Endothelial cell of umbilical vein (primary cell): Measurements from ENCODE around the gene TRAPPC12. TPM values are rescaled to one million over a fixed set of nuclear protein-coding genes. Genes with fewer than 3 reads are reported as not detected.

Experiments used
- BruUV-seq: library from RNA; stranded (reverse); fragments of 400-500 nt; replicated peaks from 2 replicates; lab custom pipeline; 2021; lab: Mats Ljungman, UMichigan
- CTCF ChIA-PET: fragments of 300-600, 350-600 bp; sonication (Branson Sonifier 250); formaldehyde crosslinking; loops from one replicate; lab custom pipeline; 2021; ENCODE audit warnings: antibody characterized with exemption, inconsistent platforms; lab: Charles Lee
- POLR2A ChIA-PET: fragments of 300-600, 350-600 bp; sonication (Branson Sonifier 250); formaldehyde crosslinking; loops from one replicate; lab custom pipeline; 2021; ENCODE audit warnings: antibody characterized with exemption, inconsistent platforms; lab: Charles Lee
- DNase-seq: peaks from one replicate; pipeline ENCODE4 v3.0.0-alpha.2; 2011; ENCODE audit warnings: low read depth, low spot score
- FAIRE-seq: peaks from 2 replicates; lab custom pipeline; 2011; peaks lifted over from hg19 to GRCh38; lab: Jason Lieb, UNC
- H2AFZ ChIP-seq: 2 replicates; pipeline ENCODE4 v1.6.0; 2012; ENCODE audit warnings: low read depth, low read length, control low read depth, inconsistent platforms
- H3K27ac ChIP-seq: 2 replicates; pipeline ENCODE4 v1.5.1; 2011; ENCODE audit warnings: low read depth, mild to moderate bottlenecking, control low read depth, low read length, moderate library complexity; ENCODE audit not compliant: insufficient read depth
- H3K27me3 ChIP-seq, 2 experiments: 2 replicates each; pipeline versions ENCODE4 v1.6.0 to v1.6.1; 2011; ENCODE audit warnings: low read length in 2 of 2, mixed read lengths in 1 of 2; ENCODE audit not compliant: control insufficient read depth in 2 of 2, insufficient read depth in 2 of 2
- H3K36me3 ChIP-seq, 2 experiments: 2 replicates in 1 of 2; 3 replicates in 1 of 2; pipeline ENCODE4 v1.5.1; 2011; ENCODE audit warnings: low read length in 2 of 2, mild to moderate bottlenecking in 1 of 2, moderate library complexity in 1 of 2; ENCODE audit not compliant: control insufficient read depth in 2 of 2, insufficient read depth in 2 of 2; ENCODE audit errors: extremely low read depth in 1 of 2
- H3K4me1 ChIP-seq: 3 replicates; pipeline ENCODE4 v1.5.1; 2011; ENCODE audit warnings: mild to moderate bottlenecking, low read length; ENCODE audit not compliant: control insufficient read depth, insufficient read depth; ENCODE audit errors: extremely low read depth
- H3K4me2 ChIP-seq: 2 replicates; pipeline ENCODE4 v1.6.1; 2011; ENCODE audit warnings: low read length, control low read depth, mixed read lengths; ENCODE audit not compliant: insufficient read depth
- H3K4me3 ChIP-seq, 3 experiments: fragments of 200-600 bp in 1 of 3; sonication (generic), shearing (Covaris generic) in 1 of 3; replicated peaks in 1 of 3; 2 replicates each; pipeline ENCODE4 v1.5.1; 2011 to 2016; ENCODE audit warnings: control low read depth in 3 of 3, low read length in 3 of 3, mild to moderate bottlenecking in 2 of 3, inconsistent platforms in 1 of 3, low read depth in 1 of 3, moderate library complexity in 1 of 3; ENCODE audit not compliant: insufficient read depth in 1 of 3
- H3K79me2 ChIP-seq: 2 replicates; pipeline ENCODE4 v1.6.0; 2012; ENCODE audit warnings: low read length, inconsistent platforms; ENCODE audit not compliant: control insufficient read depth, insufficient read depth
- H3K9ac ChIP-seq: replicated peaks from 2 replicates; pipeline ENCODE3; 2011; ENCODE audit warnings: low read length, control low read depth; ENCODE audit not compliant: insufficient read depth; ENCODE audit errors: extremely low read depth
- H3K9me1 ChIP-seq: replicated peaks from 3 replicates; pipeline ENCODE4 v1.6.0; 2011; ENCODE audit warnings: mild to moderate bottlenecking, low read length; ENCODE audit not compliant: control insufficient read depth, insufficient read depth; ENCODE audit errors: extremely low read depth
- H3K9me3 ChIP-seq: replicated peaks from 2 replicates; pipeline ENCODE4 v1.5.1; 2012; ENCODE audit warnings: low read length, inconsistent platforms; ENCODE audit not compliant: control insufficient read depth, insufficient read depth
- H4K20me1 ChIP-seq: replicated peaks from 2 replicates; pipeline ENCODE3; 2011; ENCODE audit warnings: mild to moderate bottlenecking, low read length; ENCODE audit not compliant: control insufficient read depth, insufficient read depth; ENCODE audit errors: extremely low read depth
- CTCF ChIP-seq, 2 donors: IDR thresholded peaks; 1 replicate in 1 of 2; 2 replicates in 1 of 2; pipeline ENCODE4 v1.5.1; 2011; ENCODE audit warnings: low read length in 2 of 2, mild to moderate bottlenecking in 2 of 2, moderate library complexity in 2 of 2, control low read depth in 1 of 2, inconsistent platforms in 1 of 2, low read depth in 1 of 2; ENCODE audit not compliant: insufficient read depth in 1 of 2; ENCODE audit errors: extremely low read depth in 1 of 2
- EZH2 ChIP-seq: IDR thresholded peaks from 2 replicates; pipeline ENCODE4 v1.6.1; 2012; ENCODE audit warnings: borderline replicate concordance, low read depth, mild to moderate bottlenecking, moderate library complexity, low read length, inconsistent platforms; ENCODE audit not compliant: severe bottlenecking
- FOS ChIP-seq: IDR thresholded peaks from 2 replicates; pipeline ENCODE4 v1.6.1; 2011; ENCODE audit warnings: mild to moderate bottlenecking, low read length, moderate library complexity, borderline replicate concordance; ENCODE audit not compliant: insufficient read depth
- GATA2 ChIP-seq: IDR thresholded peaks from 2 replicates; pipeline ENCODE4 v1.7.0; 2011; ENCODE audit warnings: low read depth, mild to moderate bottlenecking, moderate library complexity, mixed read lengths, low read length; ENCODE audit not compliant: insufficient read length, insufficient read depth
- JUN ChIP-seq: IDR thresholded peaks from 2 replicates; pipeline ENCODE4 v1.6.1; 2011; ENCODE audit warnings: borderline replicate concordance, low read depth; ENCODE audit not compliant: insufficient read length, insufficient read depth
- MYC ChIP-seq: IDR thresholded peaks from one replicate; pipeline ENCODE4 v1.6.1; 2011; ENCODE audit warnings: mild to moderate bottlenecking, low read depth, low read length
- POLR2A ChIP-seq: IDR thresholded peaks from 2 replicates; pipeline ENCODE4 v1.6.1; 2012; ENCODE audit warnings: low read depth, mild to moderate bottlenecking, control low read depth, low read length
- POLR2AphosphoS5 ChIP-seq: IDR thresholded peaks from 2 replicates; pipeline ENCODE4 v1.6.1; 2012; ENCODE audit warnings: low read depth, mild to moderate bottlenecking, control low read depth, low read length, moderate library complexity; ENCODE audit not compliant: insufficient read depth
- dilution Hi-C: fragments of 300-500 bp; cut with MboI; formaldehyde crosslinking; loops from one replicate; pipeline ENCODE4 v1.15.0; 2019; ENCODE audit warnings: low sequenced_read_pairs; ENCODE audit not compliant: extremely low pct_ligation_motif_present
- intact Hi-C: fragments of 100-400 bp; cut with micrococcal nuclease; formaldehyde crosslinking; loops from one replicate; pipeline ENCODE4 v1.10.0; 2022
- polyA plus RNA-seq, 4 experiments: library from polyadenylated mRNA; depleted of rRNA in 3 of 4; stranded (reverse) in 3 of 4; unstranded in 1 of 4; fragments of >200 nt; gene quantifications; 2 replicates each; pipeline versions ENCODE4 v1.2.1 to v1.2.3, GENCODE V29; 2011 to 2012; ENCODE audit warnings: missing spikeins in 1 of 4
- total RNA-seq: library from RNA; stranded (reverse); gene quantifications from 2 replicates; pipeline ENCODE4 v1.2.3, GENCODE V29; 2021
- TF ChIP-seq, protein P1 (sequence below): IDR thresholded peaks from 2 replicates; pipeline ENCODE4 v1.6.1; 2011; ENCODE audit not compliant: insufficient read depth, insufficient read length

Gene TRAPPC12
- total and polyA plus RNA-seq, 2 donors (not counting 3 experiments of a cell fraction or from before 2014, with no cell fraction given) = 47.5 to 81.5 TPM

- H3K79me2 ChIP-seq = peaks cover 32% of the 10 kb centered on the region
- DNase-seq = no peak
- H3K4me3 ChIP-seq = peak overlapping the region; percentile 40 to 83 (median 75)
- H3K4me1 ChIP-seq = peaks cover 26% of the 10 kb centered on the region
- peak overlapping the region; percentile 88 for H3K4me2 ChIP-seq
- CTCF ChIA-PET = interaction anchor here (1.4 kb wide), 1 partner anchor 83 kb away, joined by 6 read pairs; no protein-coding TSS in a partner anchor
- H3K27me3 ChIP-seq = no peaks in the 10 kb centered on the region
- H3K9me3 ChIP-seq = no peaks in the 10 kb centered on the region
- no peaks in the 10 kb centered on the region for H3K9me1 ChIP-seq
- FAIRE-seq = no peak
- intact Hi-C loops = loop anchor here (2.0 to 5.0 kb wide), 4 partner anchors 77 to 180 kb away; partner anchors contain the start of genes ADI1 and RNASEH1
- TF ChIP-seq FOS (no peak), JUN (no peak), POLR2A (no peak), MYC (no peak), GATA2 (no peak), EZH2 (no peak), CTCF (IDR thresholded peaks at IDR 0.05; ENCODE audit: extremely low read depth in 1 of 2, insufficient read depth in 1 of 2, low read depth in 1 of 2, low read length in 2 of 2) (no peak), POLR2AphosphoS5 (no peak)
- TF ChIP-seq, protein P1, sequence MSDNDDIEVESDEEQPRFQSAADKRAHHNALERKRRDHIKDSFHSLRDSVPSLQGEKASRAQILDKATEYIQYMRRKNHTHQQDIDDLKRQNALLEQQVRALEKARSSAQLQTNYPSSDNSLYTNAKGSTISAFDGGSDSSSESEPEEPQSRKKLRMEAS = no peak
- H2AFZ ChIP-seq = peak overlapping the region; percentile 79
- no TSS peak for BruUV-seq
- H3K36me3 ChIP-seq = peaks cover 0 to 2% of the 10 kb centered on the region in 2 experiments
- peak overlapping the region; percentile 74 for H3K27ac ChIP-seq
- H4K20me1 ChIP-seq = no peaks in the 10 kb centered on the region
- dilution Hi-C loops = no loop called here
- POLR2A ChIA-PET = no interaction called here
- H3K9ac ChIP-seq = peak overlapping the region; percentile 88
Observed at GRCh38 chr2:3379339-3379646, 201 bp upstream of the TRAPPC12 start.
